Activated naive CD4-positive, alpha-beta T cell treated with anti-CD3 and anti-CD28 coated beads, Interleukin-2, amount 50 U/mL, for 24 hours (primary cell): ENCODE data around the gene TRAF3IP1.
A peak's percentile ranks its signal among the peaks of the same experiment; 100 is the strongest.
"Not testable (repeated sequence)": the region's sequence is repeated elsewhere in the genome, so short reads cannot be mapped to it uniquely, and the experiment has no call there.

Experiments
- H3K27ac Mint-ChIP-seq: one replicate; pipeline ENCODE4 v1.8.0; 2021; ENCODE audit warnings: mild to moderate bottlenecking, mixed read lengths
- H3K27me3 Mint-ChIP-seq: one replicate; pipeline ENCODE4 v1.8.0; 2021; ENCODE audit warnings: mixed read lengths
- H3K36me3 Mint-ChIP-seq: one replicate; pipeline ENCODE4 v1.8.0; 2021; ENCODE audit warnings: mixed read lengths
- H3K4me1 Mint-ChIP-seq: one replicate; pipeline ENCODE4 v1.8.0; 2021; ENCODE audit warnings: mixed read lengths
- H3K4me3 Mint-ChIP-seq: one replicate; pipeline ENCODE4 v1.8.0; 2021; ENCODE audit warnings: mild to moderate bottlenecking, mixed read lengths
- H3K9me3 Mint-ChIP-seq: one replicate; pipeline ENCODE4 v1.8.0; 2021; ENCODE audit warnings: mixed read lengths

Gene TRAF3IP1

GRCh38 chr2:238320246-238320647, at the start of gene TRAF3IP1:
Gene TRAF3IP1, plus strand, starts transcription at chr2:238320518. Its CDS starts 145 bp downstream, at chr2:238320663.
- Mint-ChIP-seq H3K27ac (no peak within 1 kb of the TSS), H3K4me1 (peaks cover 9% of the 10 kb centered on the region), H3K4me3 (peak within 1 kb of the TSS; percentile 84), H3K9me3 (no peaks in the 10 kb centered on the region), H3K36me3 (no peaks in the 10 kb centered on the region), H3K27me3 (peaks cover 4% of the 10 kb centered on the region)

GRCh38 chr2:238270606-238271005, 49.7 kb upstream of the TRAF3IP1 start:
- no peak overlapping the region for H3K27ac Mint-ChIP-seq
- no peaks in the 10 kb centered on the region for H3K9me3 Mint-ChIP-seq
- no peak overlapping the region for H3K4me3 Mint-ChIP-seq
- H3K36me3 Mint-ChIP-seq: peaks cover 16% of the 10 kb centered on the region
- no peaks in the 10 kb centered on the region for H3K4me1 Mint-ChIP-seq
- no peaks in the 10 kb centered on the region for H3K27me3 Mint-ChIP-seq

- Mint-ChIP-seq H3K4me1 (no peaks in the 10 kb centered on the region), H3K27ac (no peak overlapping the region), H3K4me3 (no peak overlapping the region), H3K27me3 (no peaks in the 10 kb centered on the region), H3K36me3 (peaks cover 16% of the 10 kb centered on the region), H3K9me3 (no peaks in the 10 kb centered on the region)
Observed at GRCh38 chr2:238271061-238271554, 49.2 kb upstream of the TRAF3IP1 start.

- peaks cover 20% of the 10 kb centered on the region for H3K36me3 Mint-ChIP-seq
- not testable (repeated sequence) for H3K4me1 Mint-ChIP-seq, H3K9me3 Mint-ChIP-seq, H3K27me3 Mint-ChIP-seq, H3K27ac Mint-ChIP-seq, H3K4me3 Mint-ChIP-seq
Observed at GRCh38 chr2:238271686-238272085, 48.6 kb upstream of the TRAF3IP1 start.

- Mint-ChIP-seq H3K4me3 (no peak overlapping the region), H3K36me3 (peaks cover 18% of the 10 kb centered on the region), H3K4me1 (no peaks in the 10 kb centered on the region), H3K27me3 (no peaks in the 10 kb centered on the region), H3K27ac (no peak overlapping the region), H3K9me3 (no peaks in the 10 kb centered on the region)
Observed at GRCh38 chr2:238272156-238272555, 48.2 kb upstream of the TRAF3IP1 start.

- not testable (repeated sequence) for H3K4me3 Mint-ChIP-seq, H3K27ac Mint-ChIP-seq, H3K27me3 Mint-ChIP-seq, H3K9me3 Mint-ChIP-seq, H3K4me1 Mint-ChIP-seq
- H3K36me3 Mint-ChIP-seq: peaks cover 19% of the 10 kb centered on the region
Observed at GRCh38 chr2:238273433-238273832, 46.9 kb upstream of the TRAF3IP1 start.

- Mint-ChIP-seq H3K36me3 (peaks cover 20% of the 10 kb centered on the region), H3K4me1 (peaks cover 8% of the 10 kb centered on the region), H3K27ac (no peak overlapping the region), H3K27me3 (no peaks in the 10 kb centered on the region), H3K4me3 (no peak overlapping the region), H3K9me3 (no peaks in the 10 kb centered on the region)
Observed at GRCh38 chr2:238274152-238274865, 46.0 kb upstream of the TRAF3IP1 start.

GRCh38 chr2:238277695-238278094, 42.6 kb upstream of the TRAF3IP1 start:
- peaks cover 13% of the 10 kb centered on the region for H3K36me3 Mint-ChIP-seq

GRCh38 chr2:238278626-238279323, 41.5 kb upstream of the TRAF3IP1 start:
- Mint-ChIP-seq H3K4me3 (no peak overlapping the region), H3K4me1 (peaks cover 34% of the 10 kb centered on the region), H3K27ac (no peak overlapping the region), H3K9me3 (no peaks in the 10 kb centered on the region), H3K27me3 (no peaks in the 10 kb centered on the region), H3K36me3 (peaks cover 9% of the 10 kb centered on the region)

More at GRCh38 chr2:238277695-238278094, 42.6 kb upstream of the TRAF3IP1 start:
- H3K27me3 Mint-ChIP-seq: no peaks in the 10 kb centered on the region
- H3K9me3 Mint-ChIP-seq: no peaks in the 10 kb centered on the region
- H3K27ac Mint-ChIP-seq: peak overlapping the region; percentile 30
- H3K4me1 Mint-ChIP-seq: peaks cover 25% of the 10 kb centered on the region
- no peak overlapping the region for H3K4me3 Mint-ChIP-seq

GRCh38 chr2:238279324-238279682, 41.0 kb upstream of the TRAF3IP1 start:
- Mint-ChIP-seq H3K27me3 (no peaks in the 10 kb centered on the region), H3K36me3 (peaks cover 9% of the 10 kb centered on the region), H3K9me3 (no peaks in the 10 kb centered on the region), H3K27ac (no peak overlapping the region), H3K4me3 (no peak overlapping the region), H3K4me1 (peaks cover 39% of the 10 kb centered on the region)

- H3K4me3 Mint-ChIP-seq: no peak overlapping the region
- no peak overlapping the region for H3K27ac Mint-ChIP-seq
- H3K36me3 Mint-ChIP-seq: peaks cover 8% of the 10 kb centered on the region
- no peaks in the 10 kb centered on the region for H3K9me3 Mint-ChIP-seq
- peaks cover 46% of the 10 kb centered on the region for H3K4me1 Mint-ChIP-seq
- H3K27me3 Mint-ChIP-seq: no peaks in the 10 kb centered on the region
Observed at GRCh38 chr2:238280083-238280825, 40.1 kb upstream of the TRAF3IP1 start.

GRCh38 chr2:238281826-238282480, 38.4 kb upstream of the TRAF3IP1 start:
- H3K27ac Mint-ChIP-seq: no peak overlapping the region
- peaks cover 4% of the 10 kb centered on the region for H3K36me3 Mint-ChIP-seq

GRCh38 chr2:238282861-238283738, 37.2 kb upstream of the TRAF3IP1 start:
- Mint-ChIP-seq H3K4me1 (peaks cover 69% of the 10 kb centered on the region), H3K4me3 (no peak overlapping the region)

More at GRCh38 chr2:238281826-238282480, 38.4 kb upstream of the TRAF3IP1 start:
- no peak overlapping the region for H3K4me3 Mint-ChIP-seq
- H3K4me1 Mint-ChIP-seq: peaks cover 62% of the 10 kb centered on the region
- H3K27me3 Mint-ChIP-seq: no peaks in the 10 kb centered on the region
- H3K9me3 Mint-ChIP-seq: no peaks in the 10 kb centered on the region

GRCh38 chr2:238284802-238285515, 35.4 kb upstream of the TRAF3IP1 start:
- Mint-ChIP-seq H3K27me3 (no peaks in the 10 kb centered on the region), H3K9me3 (no peaks in the 10 kb centered on the region), H3K27ac (no peak overlapping the region), H3K4me3 (no peak overlapping the region), H3K4me1 (peaks cover 72% of the 10 kb centered on the region), H3K36me3 (no peaks in the 10 kb centered on the region)

More at GRCh38 chr2:238282861-238283738, 37.2 kb upstream of the TRAF3IP1 start:
- Mint-ChIP-seq H3K27ac (peak overlapping the region; percentile 53), H3K36me3 (peaks cover 4% of the 10 kb centered on the region), H3K9me3 (no peaks in the 10 kb centered on the region), H3K27me3 (no peaks in the 10 kb centered on the region)
